GM21786 (cell line): Measurements from ENCODE around the gene FGF1.

ENCODE experiments used
- ATAC-seq: cut with Tn5 transposase; IDR thresholded peaks from one replicate; pipeline ENCODE4 v1.9.1; 2021; ENCODE audit not compliant: unreplicated experiment

FGF1 gene

GRCh38 chr5:142697356-142698255 lies 11.7 kb upstream of the FGF1 start:
- no peak for ATAC-seq

- no peak for ATAC-seq
These were observed 10.5 kb upstream of the FGF1 start for GRCh38 chr5:142696379-142696778.

- no peak for ATAC-seq
These were observed 8.4 kb upstream of the FGF1 start for GRCh38 chr5:142694092-142694856.

GRCh38 chr5:142692321-142692894 lies 6.5 kb upstream of the FGF1 start:
- no peak for ATAC-seq

- ATAC-seq, result no peak
These were observed 4.8 kb upstream of the FGF1 start for GRCh38 chr5:142690667-142691066.

- ATAC-seq, result no peak
These were observed 3.2 kb upstream of the FGF1 start for GRCh38 chr5:142689081-142689480.

- ATAC-seq, result no peak
These were observed 2.5 kb upstream of the FGF1 start for GRCh38 chr5:142688281-142688989.

- no peak for ATAC-seq
These were observed 1.1 kb upstream of the FGF1 start for GRCh38 chr5:142686968-142687367.

GRCh38 chr5:142686210-142686734 lies 382 bp upstream of the FGF1 start:
- ATAC-seq, result no peak

GRCh38 chr5:142684508-142685041 lies 1.3 kb downstream of the FGF1 start:
- ATAC-seq, result no peak

GRCh38 chr5:142683881-142684505 lies 1.9 kb downstream of the FGF1 start:
- no peak for ATAC-seq

- ATAC-seq, result no peak
These were observed 2.8 kb downstream of the FGF1 start for GRCh38 chr5:142683116-142683515.

GRCh38 chr5:142680605-142681259 lies 5.2 kb downstream of the FGF1 start:
- no peak for ATAC-seq

- ATAC-seq, result no peak
These were observed 6.1 kb downstream of the FGF1 start for GRCh38 chr5:142679744-142680143.

- ATAC-seq, result no peak
These were observed 7.4 kb downstream of the FGF1 start for GRCh38 chr5:142678529-142678928.

GRCh38 chr5:142677198-142677597 lies 8.7 kb downstream of the FGF1 start:
- ATAC-seq, result no peak

GRCh38 chr5:142676318-142676717 lies 9.6 kb downstream of the FGF1 start:
- ATAC-seq, result no peak

- no peak for ATAC-seq
These were observed 11.1 kb downstream of the FGF1 start for GRCh38 chr5:142674531-142675469.

GRCh38 chr5:142671801-142672200 lies 14.1 kb downstream of the FGF1 start:
- no peak for ATAC-seq
